Trophoblast cell (in vitro differentiated cells and primary cell): ENCODE data around the gene YBX2.

Source experiments
- DNase-seq, 2 donors: peaks; one replicate each; pipeline ENCODE4 v3.0.0-alpha.2; 2016
- H2AFZ ChIP-seq: 2 replicates; pipeline ENCODE4 v1.6.1; 2013; ENCODE audit warnings: low read length, moderate library complexity, mild to moderate bottlenecking; ENCODE audit not compliant: insufficient read depth, poor library complexity
- H2AK5ac ChIP-seq: 2 replicates; pipeline ENCODE4 v1.6.1; 2013; ENCODE audit warnings: mild to moderate bottlenecking, low read length
- H2BK120ac ChIP-seq: 2 replicates; pipeline ENCODE4 v1.6.1; 2013; ENCODE audit warnings: low read length, mild to moderate bottlenecking, moderate library complexity; ENCODE audit not compliant: insufficient read depth, poor library complexity
- H2BK12ac ChIP-seq: 2 replicates; pipeline ENCODE4 v1.6.1; 2013; ENCODE audit warnings: mild to moderate bottlenecking, low read length, moderate library complexity
- H2BK5ac ChIP-seq: 2 replicates; pipeline ENCODE4 v1.6.1; 2013; ENCODE audit warnings: low read length, low read depth, moderate library complexity, mild to moderate bottlenecking; ENCODE audit not compliant: poor library complexity
- H3K14ac ChIP-seq: 2 replicates; pipeline ENCODE4 v1.6.1; 2013; ENCODE audit warnings: mild to moderate bottlenecking, low read length
- H3K18ac ChIP-seq: 2 replicates; pipeline ENCODE4 v1.6.1; 2013; ENCODE audit warnings: mild to moderate bottlenecking, low read length
- H3K23ac ChIP-seq: 2 replicates; pipeline ENCODE4 v1.6.1; 2013; ENCODE audit warnings: low read length
- H3K27ac ChIP-seq: 2 replicates; pipeline ENCODE4 v1.5.1; 2013; ENCODE audit warnings: low read depth, mild to moderate bottlenecking, inconsistent platforms, low read length, moderate library complexity
- H3K27me3 ChIP-seq: 2 replicates; pipeline ENCODE4 v1.6.1; 2013; ENCODE audit warnings: inconsistent platforms, mild to moderate bottlenecking, low read length, moderate library complexity; ENCODE audit not compliant: insufficient read depth
- H3K36me3 ChIP-seq, 2 experiments: 1 replicate in 1 of 2; 2 replicates in 1 of 2; pipeline ENCODE4 v1.6.1; 2013; ENCODE audit warnings: low read length in 2 of 2, mild to moderate bottlenecking in 2 of 2, moderate library complexity in 1 of 2; ENCODE audit not compliant: insufficient read depth in 2 of 2, control insufficient read depth in 1 of 2
- H3K4ac ChIP-seq: 2 replicates; pipeline ENCODE4 v1.6.1; 2013; ENCODE audit warnings: low read depth, mild to moderate bottlenecking, low read length, moderate library complexity
- H3K4me1 ChIP-seq, 2 experiments: 1 replicate in 1 of 2; 2 replicates in 1 of 2; pipeline ENCODE4 v1.6.1; 2013; ENCODE audit warnings: low read length in 2 of 2, mild to moderate bottlenecking in 2 of 2, moderate library complexity in 1 of 2; ENCODE audit not compliant: insufficient read depth in 2 of 2, control insufficient read depth in 1 of 2
- H3K4me2 ChIP-seq: 2 replicates; pipeline ENCODE4 v1.6.1; 2013; ENCODE audit warnings: inconsistent platforms, mild to moderate bottlenecking, low read length, moderate library complexity
- H3K4me3 ChIP-seq: 2 replicates; pipeline ENCODE4 v1.5.1; 2013; ENCODE audit warnings: mild to moderate bottlenecking, low read depth, low read length, inconsistent platforms
- H3K79me1 ChIP-seq: one replicate; pipeline ENCODE4 v1.6.1; 2013; ENCODE audit warnings: low read length
- H3K79me2 ChIP-seq: 2 replicates; pipeline ENCODE4 v1.6.1; 2013; ENCODE audit warnings: low read length, mild to moderate bottlenecking; ENCODE audit not compliant: control insufficient read depth, insufficient read depth, poor library complexity
- H3K9ac ChIP-seq: 2 replicates; pipeline ENCODE4 v1.6.1; 2013; ENCODE audit warnings: mild to moderate bottlenecking, low read length
- H3K9me3 ChIP-seq: 2 replicates; pipeline ENCODE4 v1.6.1; 2013; ENCODE audit warnings: low read depth, mild to moderate bottlenecking, control low read depth, inconsistent platforms, low read length; ENCODE audit not compliant: insufficient read depth
- H4K12ac ChIP-seq: 2 replicates; pipeline ENCODE4 v1.6.1; 2013; ENCODE audit warnings: low read depth, mild to moderate bottlenecking, low read length, moderate library complexity
- H4K8ac ChIP-seq: 2 replicates; pipeline ENCODE4 v1.6.1; 2013; ENCODE audit warnings: low read depth, mild to moderate bottlenecking, low read length, moderate library complexity
- H4K91ac ChIP-seq: one replicate; pipeline ENCODE4 v1.6.1; 2013; ENCODE audit warnings: low read depth, mild to moderate bottlenecking, low read length, moderate library complexity
- WGBS: extraction: QIAGEN DNeasy Blood & Tissue Kit; methylation state at CpG from one replicate; pipeline ENCODE4 v1.1.7; 2013; ENCODE audit warnings: missing lambda C conversion rate; ENCODE audit not compliant: insufficient read length, insufficient coverage; ENCODE audit errors: extremely low coverage; 5-methylcytosine and 5-hydroxymethylcytosine counted together

Gene YBX2

DNA sequence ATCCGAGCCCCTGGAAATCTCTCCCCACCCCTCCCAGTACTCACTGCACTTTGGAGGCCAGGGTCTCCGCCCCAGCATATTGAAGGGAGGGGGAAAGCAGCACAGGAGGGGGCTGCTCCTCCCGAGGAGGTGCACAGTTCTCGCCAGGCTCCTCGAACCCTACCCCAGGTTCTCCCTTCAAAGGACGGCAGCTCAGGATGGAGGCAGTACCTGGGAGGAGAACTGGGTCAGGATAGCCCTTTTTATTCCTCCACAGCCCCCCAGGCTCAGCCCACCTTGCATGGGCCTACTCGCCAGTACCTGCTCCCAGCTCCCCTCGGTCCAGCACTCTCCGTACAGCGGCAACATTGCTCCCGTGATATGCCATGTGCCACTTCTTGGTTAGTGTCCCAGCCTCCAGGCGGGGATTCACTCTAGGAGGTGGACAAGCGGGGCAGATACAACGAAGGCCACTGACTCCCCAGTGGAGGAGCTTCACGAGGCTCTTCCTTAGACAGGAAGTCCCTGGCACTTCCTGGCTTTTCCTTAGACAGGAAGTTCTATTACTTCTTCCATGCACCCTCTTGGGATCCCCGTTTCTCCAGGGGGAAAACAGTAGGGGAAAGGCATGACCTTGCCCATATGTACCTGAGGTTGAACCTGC lies 22.8 kb upstream of the YBX2 start:
- H3K18ac ChIP-seq = no peak overlapping the region
- peaks cover 4 to 5% of the 10 kb centered on the region in 2 experiments for H3K4me1 ChIP-seq
- no peaks in the 10 kb centered on the region for H3K27me3 ChIP-seq
- no peak overlapping the region for H3K9ac ChIP-seq
- no peaks in the 10 kb centered on the region for H3K9me3 ChIP-seq
- H3K36me3 ChIP-seq = peaks cover 66 to 73% of the 10 kb centered on the region in 2 experiments
- peaks cover 1% of the 10 kb centered on the region for H3K79me2 ChIP-seq
- no peak overlapping the region for H2BK120ac ChIP-seq
- H2AFZ ChIP-seq = no peak overlapping the region
- H2BK12ac ChIP-seq = no peak overlapping the region
- H3K14ac ChIP-seq = no peak overlapping the region
- H3K4me3 ChIP-seq = no peak overlapping the region
- no peak overlapping the region for H3K4me2 ChIP-seq
- H4K91ac ChIP-seq = no peak overlapping the region
- no peak overlapping the region for H4K8ac ChIP-seq
- no peak overlapping the region for H3K4ac ChIP-seq
- no peak for DNase-seq
- H3K23ac ChIP-seq = no peak overlapping the region
- no peak overlapping the region for H4K12ac ChIP-seq
- H2AK5ac ChIP-seq = no peak overlapping the region
- no peak overlapping the region for H2BK5ac ChIP-seq
- no CpG with 5 or more reads among the region's 16 CpGs for WGBS
- no peak overlapping the region for H3K27ac ChIP-seq
- H3K79me1 ChIP-seq = peaks cover 2% of the 10 kb centered on the region

- H4K91ac ChIP-seq = peak overlapping the region; percentile 82
- H2BK120ac ChIP-seq = peak overlapping the region; percentile 50
- peaks cover 4 to 5% of the 10 kb centered on the region in 2 experiments for H3K4me1 ChIP-seq
- peak overlapping the region; percentile 19 for H2AK5ac ChIP-seq
- peak overlapping the region; percentile 91 for H3K4me3 ChIP-seq
- peak overlapping the region; percentile 74 for H3K27ac ChIP-seq
- peak overlapping the region; percentile 87 for H3K18ac ChIP-seq
- H3K9me3 ChIP-seq = no peaks in the 10 kb centered on the region
- no peak overlapping the region for H2BK12ac ChIP-seq
- H3K27me3 ChIP-seq = no peaks in the 10 kb centered on the region
- H3K79me2 ChIP-seq = peaks cover 1% of the 10 kb centered on the region
- peaks cover 2% of the 10 kb centered on the region for H3K79me1 ChIP-seq
- peak overlapping the region; percentile 93 for H4K8ac ChIP-seq
- no CpG with 5 or more reads among the region's 30 CpGs for WGBS
- H3K14ac ChIP-seq = peak overlapping the region; percentile 90
- DNase-seq = peak in 1 of 2 donors; percentile 39
- peak overlapping the region; percentile 50 for H3K4ac ChIP-seq
- H3K36me3 ChIP-seq = peaks cover 62 to 71% of the 10 kb centered on the region in 2 experiments
- H4K12ac ChIP-seq = peak overlapping the region; percentile 87
- H3K9ac ChIP-seq = peak overlapping the region; percentile 96
- no peak overlapping the region for H2BK5ac ChIP-seq
- no peak overlapping the region for H3K23ac ChIP-seq
- H2AFZ ChIP-seq = peak overlapping the region; percentile 84
- peak overlapping the region; percentile 76 for H3K4me2 ChIP-seq
These were observed 21.3 kb upstream of the YBX2 start for GRCh38 chr17:7315570-7316235.

GRCh38 chr17:7314719-7315569 lies 20.5 kb upstream of the YBX2 start, which contains the start of gene GPS2:
TSS of gene GPS2 (minus strand) at chr17:7315360. CDS start at chr17:7315052, 308 bp downstream.
- Histone ChIP-seq H4K8ac (peak within 1 kb of the TSS; percentile 93), H3K14ac (peak within 1 kb of the TSS; percentile 90), H4K12ac (peak within 1 kb of the TSS; percentile 87), H2AFZ (peak within 1 kb of the TSS; percentile 84), H3K27ac (peak within 1 kb of the TSS; percentile 74), H3K4me1 (peaks cover 4 to 5% of the 10 kb centered on the region in 2 experiments), H3K4me3 (peak within 1 kb of the TSS; percentile 91), H3K18ac (peak within 1 kb of the TSS; percentile 87), H3K4ac (peak within 1 kb of the TSS; percentile 50), H2BK12ac (no peak within 1 kb of the TSS), H3K4me2 (peak within 1 kb of the TSS; percentile 76), H3K9me3 (no peaks in the 10 kb centered on the region), H2BK5ac (peak within 1 kb of the TSS; percentile 27), H3K79me1 (peaks cover 2% of the 10 kb centered on the region), H3K9ac (peak within 1 kb of the TSS; percentile 96), H3K23ac (no peak within 1 kb of the TSS), H3K27me3 (no peaks in the 10 kb centered on the region), H3K36me3 (peaks cover 58 to 70% of the 10 kb centered on the region in 2 experiments), H4K91ac (peak within 1 kb of the TSS; percentile 82), H2AK5ac (peak within 1 kb of the TSS; percentile 19), H2BK120ac (peak within 1 kb of the TSS; percentile 50), H3K79me2 (peaks cover 3% of the 10 kb centered on the region)
- peak; percentile 86 to 92 for DNase-seq
- WGBS = no CpG with 5 or more reads among the region's 95 CpGs
